ENCODE measurements around the gene TGM2.

TGM2 gene

GRCh38 chr20:38109591-38110524, 55.2 kb downstream of the TGM2 start (continued):
- TF ChIP-seq CSRNP3 (CRISPR knock-in tag; IDR thresholded peaks at IDR 0.05): peak; percentile 61; the same call in 1 of the 2 replicates
- peak; percentile 86 for TF ChIP-seq CREB5 (CRISPR knock-in tag; IDR thresholded peaks at IDR 0.05; ENCODE audit: low read depth)
- peak; percentile 68 for TF ChIP-seq TOX (CRISPR knock-in tag; IDR thresholded peaks at IDR 0.05; ENCODE audit: borderline replicate concordance)
- peak; percentile 59 for TF ChIP-seq PATZ1 (CRISPR knock-in tag; IDR thresholded peaks at IDR 0.05; ENCODE audit: borderline replicate concordance)
- TF ChIP-seq BACH2 (CRISPR knock-in tag; IDR thresholded peaks at IDR 0.05; ENCODE audit: borderline replicate concordance): no peak
- TF ChIP-seq SNAI2 (CRISPR knock-in tag; IDR thresholded peaks at IDR 0.05): peak; percentile 93
- TF ChIP-seq POU6F1 (CRISPR knock-in tag; IDR thresholded peaks at IDR 0.05; ENCODE audit: borderline replicate concordance, low read depth): no peak

- TF ChIP-seq TCF4 (CRISPR knock-in tag; IDR thresholded peaks at IDR 0.05; ENCODE audit: borderline replicate concordance) (peak; percentile 19; the same call in 1 of the 2 replicates), CSRNP3 (CRISPR knock-in tag; IDR thresholded peaks at IDR 0.05) (no peak), BACH2 (CRISPR knock-in tag; IDR thresholded peaks at IDR 0.05; ENCODE audit: borderline replicate concordance) (0 out of 2 replicates have a peak, but pooled peaks have one; percentile 33), GLIS3 (CRISPR knock-in tag; IDR thresholded peaks at IDR 0.05) (no peak), TOX (CRISPR knock-in tag; IDR thresholded peaks at IDR 0.05; ENCODE audit: borderline replicate concordance) (peak; percentile 86), CSDC2 (CRISPR knock-in tag; IDR thresholded peaks at IDR 0.05) (peak; percentile 5; the same call in 1 of the 2 replicates), RARB (CRISPR knock-in tag; IDR thresholded peaks at IDR 0.05) (peak; percentile 76; the same call in 1 of the 2 replicates), ZNF8 (CRISPR knock-in tag; IDR thresholded peaks at IDR 0.05) (no peak), SNAI2 (CRISPR knock-in tag; IDR thresholded peaks at IDR 0.05) (no peak), OSR1 (CRISPR knock-in tag; IDR thresholded peaks at IDR 0.05) (no peak), ZFP30 (CRISPR knock-in tag; IDR thresholded peaks at IDR 0.05) (no peak), ESRRG (CRISPR knock-in tag; IDR thresholded peaks at IDR 0.05) (no peak; the same call in 1 of the 2 replicates)
- peak; percentile 61 for ATAC-seq
Measured at GRCh38 chr20:38108986-38109541, 56.0 kb downstream of the TGM2 start.

DNA sequence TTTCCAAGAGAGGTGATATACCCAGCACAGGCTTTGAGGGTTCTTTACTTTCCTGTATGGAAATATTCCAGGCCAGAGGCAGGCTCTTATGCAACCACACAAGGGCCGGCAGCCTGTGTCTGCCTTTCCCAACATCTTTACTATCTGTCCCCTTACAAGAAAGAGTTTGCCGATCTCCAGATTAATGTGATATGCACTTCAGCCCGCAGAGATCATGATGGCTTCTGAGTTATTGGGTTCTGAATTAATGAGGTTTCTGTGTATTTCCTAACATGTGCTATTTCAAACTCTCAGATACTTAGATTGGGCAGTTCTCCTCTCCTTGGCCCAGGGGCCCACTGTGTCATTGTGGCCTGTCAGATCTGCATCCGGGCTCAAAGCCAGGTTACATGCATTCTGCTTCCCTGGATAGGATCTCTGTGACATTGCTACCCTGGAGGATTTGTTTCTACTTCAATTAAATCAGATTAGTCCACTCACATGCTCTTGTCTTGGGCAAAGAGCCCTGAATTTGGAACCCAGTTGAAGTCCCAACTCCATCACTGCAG, 56.6 kb downstream of the TGM2 start:
- ATAC-seq: peak; percentile 43
- TF ChIP-seq PPARA (CRISPR knock-in tag; IDR thresholded peaks at IDR 0.05; ENCODE audit: borderline replicate concordance) (no peak), PATZ1 (CRISPR knock-in tag; IDR thresholded peaks at IDR 0.05; ENCODE audit: borderline replicate concordance) (peak; percentile 51), ZFP3 (CRISPR knock-in tag; IDR thresholded peaks at IDR 0.05) (peak; percentile 62; the same call in 1 of the 2 replicates), TOX (CRISPR knock-in tag; IDR thresholded peaks at IDR 0.05; ENCODE audit: borderline replicate concordance) (peak; percentile 32; the same call in 1 of the 2 replicates), RARB (CRISPR knock-in tag; IDR thresholded peaks at IDR 0.05) (no peak), ISL1 (CRISPR knock-in tag; IDR thresholded peaks at IDR 0.05) (peak; percentile 83), ZNF70 (CRISPR knock-in tag; IDR thresholded peaks at IDR 0.05) (no peak), BACH2 (CRISPR knock-in tag; IDR thresholded peaks at IDR 0.05; ENCODE audit: borderline replicate concordance) (no peak), ZFP30 (CRISPR knock-in tag; IDR thresholded peaks at IDR 0.05) (no peak), ARNTL (CRISPR knock-in tag; IDR thresholded peaks at IDR 0.05; ENCODE audit: borderline replicate concordance, low read depth) (no peak), ZC3H10 (CRISPR knock-in tag; IDR thresholded peaks at IDR 0.05) (no peak; the same call in 1 of the 2 replicates), CSDC2 (CRISPR knock-in tag; IDR thresholded peaks at IDR 0.05) (0 out of 2 replicates have a peak, but pooled peaks have one; percentile 71)
- TF ChIP-seq, protein P1, sequence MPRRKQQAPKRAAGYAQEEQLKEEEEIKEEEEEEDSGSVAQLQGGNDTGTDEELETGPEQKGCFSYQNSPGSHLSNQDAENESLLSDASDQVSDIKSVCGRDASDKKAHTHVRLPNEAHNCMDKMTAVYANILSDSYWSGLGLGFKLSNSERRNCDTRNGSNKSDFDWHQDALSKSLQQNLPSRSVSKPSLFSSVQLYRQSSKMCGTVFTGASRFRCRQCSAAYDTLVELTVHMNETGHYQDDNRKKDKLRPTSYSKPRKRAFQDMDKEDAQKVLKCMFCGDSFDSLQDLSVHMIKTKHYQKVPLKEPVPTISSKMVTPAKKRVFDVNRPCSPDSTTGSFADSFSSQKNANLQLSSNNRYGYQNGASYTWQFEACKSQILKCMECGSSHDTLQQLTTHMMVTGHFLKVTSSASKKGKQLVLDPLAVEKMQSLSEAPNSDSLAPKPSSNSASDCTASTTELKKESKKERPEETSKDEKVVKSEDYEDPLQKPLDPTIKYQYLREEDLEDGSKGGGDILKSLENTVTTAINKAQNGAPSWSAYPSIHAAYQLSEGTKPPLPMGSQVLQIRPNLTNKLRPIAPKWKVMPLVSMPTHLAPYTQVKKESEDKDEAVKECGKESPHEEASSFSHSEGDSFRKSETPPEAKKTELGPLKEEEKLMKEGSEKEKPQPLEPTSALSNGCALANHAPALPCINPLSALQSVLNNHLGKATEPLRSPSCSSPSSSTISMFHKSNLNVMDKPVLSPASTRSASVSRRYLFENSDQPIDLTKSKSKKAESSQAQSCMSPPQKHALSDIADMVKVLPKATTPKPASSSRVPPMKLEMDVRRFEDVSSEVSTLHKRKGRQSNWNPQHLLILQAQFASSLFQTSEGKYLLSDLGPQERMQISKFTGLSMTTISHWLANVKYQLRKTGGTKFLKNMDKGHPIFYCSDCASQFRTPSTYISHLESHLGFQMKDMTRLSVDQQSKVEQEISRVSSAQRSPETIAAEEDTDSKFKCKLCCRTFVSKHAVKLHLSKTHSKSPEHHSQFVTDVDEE (CRISPR knock-in tag; IDR thresholded peaks at IDR 0.05): peak; percentile 82
